COLO668 (cell line): Measurements from ENCODE around the gene CFAP73.

Experiments used
- DNase-seq: peaks from one replicate; lab custom pipeline; 2025; ENCODE audit not compliant: unreplicated experiment; lab: John Stamatoyannopoulos, UW

The CFAP73 gene

GRCh38 chr12:113119980-113120669 is 29.4 kb upstream of the CFAP73 start:
- peak; percentile 51 for DNase-seq

GRCh38 chr12:113120670-113121370 is 28.7 kb upstream of the CFAP73 start:
- DNase-seq = peak; percentile 88

- peak; percentile 66 for DNase-seq
These were observed 21.7 kb upstream of the CFAP73 start for GRCh38 chr12:113127791-113128199.

- DNase-seq = no peak
These were observed 20.5 kb upstream of the CFAP73 start for GRCh38 chr12:113128802-113129663.

GRCh38 chr12:113129664-113130456 is 19.7 kb upstream of the CFAP73 start:
- no peak for DNase-seq

GRCh38 chr12:113130457-113131135 is 18.9 kb upstream of the CFAP73 start:
- peak; percentile 80 for DNase-seq

DNA sequence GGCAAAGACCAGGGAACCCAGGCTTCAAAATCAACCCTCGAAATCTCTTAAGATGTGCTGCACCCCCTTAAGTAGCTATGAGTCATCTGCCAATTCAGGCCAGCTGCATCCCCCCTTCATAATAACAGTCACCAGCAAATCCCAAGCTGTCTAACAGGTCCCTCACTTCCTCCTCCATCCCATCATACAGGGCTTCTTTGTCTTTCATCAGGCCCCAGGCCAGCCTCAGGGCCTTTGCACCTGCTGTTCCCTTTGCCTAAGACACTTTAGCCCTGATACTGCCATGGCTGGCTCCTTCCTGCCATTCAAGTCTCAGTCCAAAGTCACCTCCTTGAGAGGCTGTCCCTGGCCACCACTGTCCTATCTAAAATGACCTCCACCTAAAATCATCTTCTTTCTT is 18.0 kb upstream of the CFAP73 start:
- DNase-seq = peak; percentile 27

DNA sequence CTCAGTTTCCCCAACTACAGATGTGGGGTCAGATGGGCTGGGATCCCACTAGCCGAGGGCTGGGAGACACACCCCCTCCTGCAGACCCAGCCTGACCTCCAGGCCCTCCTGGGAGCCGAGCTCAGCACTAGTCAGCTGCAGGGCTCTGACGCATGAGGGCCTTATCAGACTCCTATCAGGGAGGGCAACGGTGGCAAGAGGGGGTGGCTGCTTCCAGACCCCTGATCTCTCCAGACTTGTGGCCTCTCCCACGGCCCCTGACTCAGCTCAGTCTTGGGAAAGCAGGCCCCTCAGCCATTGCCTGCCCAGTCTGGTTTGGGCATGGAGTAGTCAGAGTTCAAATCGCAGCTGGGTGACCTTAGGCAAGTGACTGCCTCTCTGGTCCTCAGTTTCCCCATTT is 16.5 kb upstream of the CFAP73 start:
- no peak for DNase-seq

DNA sequence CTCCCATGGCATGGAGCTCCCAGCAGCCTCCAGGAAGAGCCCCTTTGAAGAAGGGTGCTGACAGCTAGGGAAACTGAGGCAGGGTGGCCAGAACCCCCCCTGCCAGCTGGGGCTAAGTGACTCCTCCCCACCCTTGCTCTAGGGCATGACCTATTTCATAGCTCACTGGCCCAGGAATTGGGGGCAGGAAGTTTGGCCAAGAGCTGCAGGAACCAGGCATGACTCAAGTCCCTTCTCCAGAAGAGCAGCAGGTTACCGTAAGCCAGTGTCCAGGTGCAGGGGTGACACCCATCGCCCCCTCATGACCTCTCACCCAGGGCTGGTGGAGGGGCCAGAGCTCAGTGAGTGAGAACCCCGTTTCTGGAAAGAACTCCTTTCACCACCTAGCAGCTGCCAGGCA is 15.9 kb upstream of the CFAP73 start:
- DNase-seq = no peak

DNA sequence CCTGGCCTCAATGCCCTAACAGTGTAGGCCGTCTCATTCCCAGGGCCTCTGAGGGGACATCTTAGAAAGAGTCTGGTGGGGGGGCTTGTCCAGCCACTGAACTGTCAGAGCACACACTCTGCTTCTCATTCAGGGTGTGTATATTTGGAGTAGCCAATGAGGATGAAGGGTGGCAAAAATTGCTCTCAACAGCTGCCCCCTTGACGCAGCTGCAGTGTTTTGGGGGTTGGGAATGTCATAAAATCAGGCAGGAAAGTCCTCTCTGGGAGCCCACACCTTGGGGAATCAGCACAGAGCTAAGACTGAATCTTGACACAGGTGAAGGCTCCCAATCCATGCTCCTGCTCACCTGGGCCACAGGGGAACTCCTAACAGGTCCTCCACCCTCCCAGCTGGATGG is 15.5 kb upstream of the CFAP73 start:
- DNase-seq = peak; percentile 60

- peak; percentile 82 for DNase-seq
These were observed 15.0 kb upstream of the CFAP73 start for GRCh38 chr12:113134521-113134951.

- DNase-seq = peak; percentile 95
These were observed 14.1 kb upstream of the CFAP73 start, which contains the start of gene RASAL1 for GRCh38 chr12:113135178-113136127. TSS of gene RASAL1 (minus strand) at chr12:113135761. CDS start at chr12:113135462, 299 bp downstream.

DNA sequence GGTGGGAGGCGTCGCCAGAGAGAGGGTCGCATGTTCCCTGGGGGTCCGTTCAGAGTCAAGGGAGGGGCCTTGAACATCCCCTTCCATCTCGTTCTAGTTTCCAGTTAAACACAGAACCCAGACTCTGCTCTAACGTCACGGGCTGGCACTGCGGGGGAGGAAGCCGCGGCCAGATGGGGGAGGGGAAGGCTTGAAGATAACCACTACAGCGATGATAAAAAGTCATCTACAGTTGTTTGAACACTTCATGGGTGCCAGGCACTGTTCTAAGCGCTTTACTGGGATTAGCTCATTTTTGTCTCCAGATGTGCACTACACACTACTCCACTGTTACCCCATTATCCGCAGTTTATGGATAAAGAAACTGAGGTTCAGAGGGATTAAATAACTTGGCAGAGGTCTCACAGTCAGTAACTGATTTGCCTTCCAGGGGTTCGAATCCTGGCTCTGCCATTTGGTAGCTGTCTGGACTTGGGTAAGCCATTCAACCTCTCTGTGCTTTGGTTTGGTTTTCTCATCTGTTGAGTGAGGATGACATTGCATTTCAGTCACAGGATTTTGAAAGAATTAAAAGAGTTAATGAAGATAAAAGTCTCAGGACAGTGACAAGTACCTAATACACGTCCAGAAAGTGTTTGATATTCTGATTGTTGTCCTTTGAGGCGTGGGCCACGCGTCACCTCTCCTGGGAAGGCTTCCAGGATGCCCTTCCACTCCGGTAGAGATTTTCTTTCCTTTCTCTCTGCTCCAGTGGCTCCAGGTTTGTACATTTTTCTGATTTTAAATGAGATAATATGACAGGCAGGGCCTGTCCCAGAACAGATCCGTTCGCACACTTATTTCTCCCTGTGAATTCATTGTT is 13.2 kb upstream of the CFAP73 start:
- DNase-seq = peak; percentile 53

DNA sequence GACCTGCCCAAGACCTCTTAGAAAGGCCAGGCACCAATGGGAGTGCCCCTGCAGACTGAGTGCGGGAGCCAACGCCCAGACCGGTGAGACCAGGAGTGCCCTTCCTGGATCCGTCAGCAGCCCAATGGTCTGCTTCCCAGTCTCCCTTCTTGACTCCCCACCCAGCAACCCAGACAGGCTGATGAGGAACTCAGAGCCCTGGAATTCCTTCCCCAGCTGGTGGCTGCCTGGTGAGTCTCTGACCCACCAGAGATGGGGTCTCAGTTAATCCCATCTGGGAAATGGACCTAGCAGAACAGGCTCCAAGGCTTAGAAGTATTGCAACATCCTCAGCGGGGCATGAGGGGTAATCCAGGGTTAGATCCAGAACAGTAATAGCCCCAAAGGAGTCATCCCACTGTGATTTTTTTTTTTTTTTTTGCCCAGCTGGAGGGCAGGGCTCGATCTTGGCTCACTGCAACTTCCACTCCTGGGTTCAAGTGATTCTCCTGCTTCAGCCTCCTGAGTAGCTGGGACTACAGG is 12.5 kb upstream of the CFAP73 start:
- no peak for DNase-seq

DNA sequence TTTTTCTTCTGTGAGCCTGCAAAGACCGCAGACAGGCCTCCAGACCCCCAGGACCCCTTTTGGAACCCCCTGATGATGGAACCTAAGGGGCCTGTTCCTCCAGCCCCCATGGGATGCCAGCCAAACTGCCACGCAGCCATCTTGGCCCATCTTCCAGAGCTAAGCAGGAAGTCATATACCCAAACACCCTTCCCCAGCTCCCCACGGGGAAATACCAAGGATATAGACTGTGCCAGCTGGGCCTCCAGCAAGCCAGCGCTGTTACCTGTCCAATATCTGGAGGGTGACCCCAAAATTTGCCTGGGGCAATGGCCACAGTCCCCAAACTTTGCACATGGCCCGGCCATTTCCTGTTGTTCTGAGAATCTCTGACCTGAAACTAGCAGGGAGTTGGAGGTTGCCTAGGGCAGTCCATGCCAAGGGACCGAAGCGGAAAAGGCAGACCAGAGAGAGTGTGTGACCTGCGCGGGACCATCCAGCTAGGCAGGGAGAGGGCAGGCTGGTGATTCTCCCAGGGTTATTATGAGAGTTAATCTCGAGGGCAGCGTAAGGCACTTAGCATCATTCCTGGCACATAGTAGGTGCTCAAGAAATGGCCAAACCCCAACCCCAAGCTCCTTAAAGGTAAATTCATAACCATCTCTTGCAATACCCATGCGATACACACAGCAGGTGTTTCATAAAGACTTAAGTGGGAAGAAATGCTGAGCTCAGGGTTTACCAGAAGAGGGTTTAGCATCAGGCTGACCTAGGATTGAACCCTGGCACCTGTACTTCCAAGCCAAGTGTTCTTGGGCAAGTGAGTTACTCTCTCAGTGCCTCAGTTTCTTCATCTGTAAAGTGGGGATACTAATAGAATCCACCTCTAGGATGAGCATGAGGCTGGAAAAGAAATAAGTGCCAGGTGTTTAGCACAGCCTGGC is 11.4 kb upstream of the CFAP73 start:
- DNase-seq = no peak

DNA sequence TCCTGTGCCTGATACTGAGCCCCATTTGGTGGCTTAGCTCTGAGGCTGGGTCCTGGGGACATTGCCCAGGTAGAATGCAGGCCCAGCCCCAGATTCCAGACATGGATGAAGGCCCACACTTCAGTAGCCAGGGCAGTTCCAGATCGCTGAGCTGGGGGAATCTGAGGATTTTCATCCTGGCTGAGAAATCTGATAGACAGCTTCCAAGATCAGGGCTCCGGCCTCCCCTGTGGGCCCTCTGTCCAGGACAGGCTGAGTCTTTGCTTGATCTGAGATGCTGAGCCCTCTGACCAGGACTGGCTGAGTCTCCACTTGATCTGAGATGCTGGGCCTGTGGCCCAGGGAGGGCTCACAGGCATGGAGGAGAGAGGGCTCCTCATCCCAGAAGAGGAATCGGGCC is 10.7 kb upstream of the CFAP73 start:
- DNase-seq = no peak

DNA sequence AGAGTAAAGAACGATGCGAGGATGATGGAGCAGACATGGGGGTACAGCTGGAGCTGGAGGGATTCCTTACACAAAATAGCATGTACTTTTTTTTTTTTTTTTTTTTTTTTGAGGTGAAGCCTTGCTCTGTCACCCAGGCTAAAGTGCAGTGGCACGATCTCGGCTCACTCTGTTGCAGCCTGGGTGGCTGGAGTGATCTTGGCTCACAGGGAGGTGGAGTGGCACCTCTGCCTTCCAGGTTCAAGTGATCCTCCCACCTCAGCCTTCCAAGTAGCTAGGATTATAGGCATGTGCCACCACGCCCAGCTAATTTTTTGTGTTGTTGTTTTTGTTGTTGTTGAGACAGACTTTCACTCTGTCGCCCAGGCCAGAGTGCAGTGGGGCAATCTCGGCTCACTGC is 8.8 kb upstream of the CFAP73 start:
- DNase-seq = no peak
